ENCODE measurements around the gene GLIS2. TPM values are rescaled to one million over a fixed set of nuclear protein-coding genes. Genes with fewer than 3 reads are reported as not detected.

GLIS2 gene
- total and polyA plus RNA-seq, 10 of the 15 experiments (the other 5 are each of a cell fraction or from before 2014, with no cell fraction given), result 0.03 to 0.64 (median 0.18) TPM; not detected in 4

- TF ChIP-seq ZNF592 (IDR thresholded peaks at IDR 0.05), result no peak
- no peak for TF ChIP-seq POLR2AphosphoS2 (IDR thresholded peaks at IDR 0.05; ENCODE audit: low read depth, low read length)
- TF ChIP-seq BCL11A (IDR thresholded peaks at IDR 0.05; ENCODE audit: low read depth, low read length), result no peak
- no peak for TF ChIP-seq SIN3A (IDR thresholded peaks at IDR 0.05; ENCODE audit: low read depth, low read length)
- no peak for TF ChIP-seq TBL1XR1 (IDR thresholded peaks at IDR 0.05; ENCODE audit: low read depth, low read length)
Observed at GRCh38 chr16:4280625-4281024, 35.2 kb upstream of the GLIS2 start (continued).

DNA sequence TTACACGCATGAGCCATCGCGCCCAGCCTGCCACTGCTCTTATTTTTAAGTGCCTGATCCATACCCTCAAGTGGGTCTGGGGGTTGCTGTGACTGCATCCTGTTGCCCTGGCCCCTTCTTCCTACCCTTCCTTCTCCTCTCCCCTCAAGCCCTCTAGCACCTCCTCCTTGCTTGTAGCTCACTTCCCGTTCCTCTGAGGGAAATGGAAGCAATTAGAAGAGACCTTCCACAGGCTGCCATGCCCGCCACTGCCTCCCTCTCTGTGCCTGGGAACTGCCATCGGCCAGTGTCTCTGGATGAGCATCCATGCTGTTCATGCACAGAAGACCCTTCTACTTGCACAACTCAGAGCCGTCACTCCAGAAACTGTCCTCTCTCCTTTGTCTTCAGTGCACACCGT lies 32.4 kb upstream of the GLIS2 start:
- Histone ChIP-seq H3K79me2 (ENCODE audit: control insufficient read depth, insufficient read depth, low read length) (no peaks in the 10 kb centered on the region), H3K4me1 (ENCODE audit: control insufficient read depth, insufficient read depth, low read length) (peaks cover 3% of the 10 kb centered on the region; the same call in 1 of the 2 replicates), H3K4me3 (no peak overlapping the region), H2AFZ (ENCODE audit: control insufficient read depth, low read depth, low read length) (no peak overlapping the region), H3K27ac (ENCODE audit: control insufficient read depth, insufficient read depth) (no peak overlapping the region), H3K36me3 (ENCODE audit: control insufficient read depth in 2 of 2, insufficient read depth in 2 of 2, low read length in 1 of 2) (no peaks in the 10 kb centered on the region), H3K4me2 (ENCODE audit: control insufficient read depth, insufficient read depth) (no peak overlapping the region), H3K9me3 (replicated peaks; ENCODE audit: control insufficient read depth, insufficient read depth, low read length) (no peaks in the 10 kb centered on the region), H4K20me1 (ENCODE audit: control insufficient read depth, insufficient read depth) (no peaks in the 10 kb centered on the region), H3K27me3 (replicated peaks in 1 of 2; ENCODE audit: control insufficient read depth in 2 of 2, insufficient read depth in 2 of 2, low read length in 1 of 2) (no peaks in the 10 kb centered on the region; a peak in 1 of 4 replicates), H3K9ac (ENCODE audit: control insufficient read depth, insufficient read depth, low read length) (no peak overlapping the region)
- RAD21 ChIA-PET (ENCODE audit: unreplicated experiment), result no interaction called here
- 78% methylated on average over 8 of the region's 8 CpGs for WGBS (ENCODE audit: insufficient coverage, insufficient replicate concordance, low lambda C conversion rate, missing lambda C conversion rate)
- intact Hi-C loops (cut with micrococcal nuclease; ENCODE audit: unreplicated experiment) (no loop called here), in situ Hi-C loops (cut with MboI) (no loop called here)
- ATAC-seq (no peak), FAIRE-seq (no peak), DNase-seq (ENCODE audit: low read depth, low spot score) (no peak)
- SMC1A ChIA-PET (ENCODE audit: uncharacterized antibody, unreplicated experiment), result interaction anchor here (0.8 to 1.1 kb wide), 2 partner anchors 47 to 48 kb away, joined by 3 read pairs; no protein-coding TSS in a partner anchor
- no TSS peak for BruUV-seq (replicated peaks)
- POLR2A ChIA-PET, result no interaction called here
- TF ChIP-seq MTA3 (IDR thresholded peaks at IDR 0.05; ENCODE audit: borderline replicate concordance, low read length), result no peak
- TF ChIP-seq CTCF (IDR thresholded peaks at IDR 0.05 in 2 of 3, conservative IDR thresholded peaks at IDR 0.05 in 1 of 3; ENCODE audit: control insufficient read depth in 2 of 3, extremely low read depth in 1 of 3, insufficient read depth in 1 of 3, low read depth in 3 of 3, low read length in 3 of 3), result no peak
- no peak for TF ChIP-seq ATF7 (IDR thresholded peaks at IDR 0.05; ENCODE audit: low read depth)
- no peak for TF ChIP-seq EZH2 (IDR thresholded peaks at IDR 0.05; ENCODE audit: borderline replicate concordance, control insufficient read depth, low read depth, low read length)
- no peak for TF ChIP-seq ETV6 (conservative IDR thresholded peaks at IDR 0.05 in 1 of 2, IDR thresholded peaks at IDR 0.05 in 1 of 2; ENCODE audit: borderline replicate concordance in 1 of 2, low read depth in 1 of 2)
- no peak for TF ChIP-seq BHLHE40 (IDR thresholded peaks at IDR 0.05; ENCODE audit: borderline replicate concordance in 1 of 2, low read depth in 2 of 2, low read length in 1 of 2)
- no peak for TF ChIP-seq RELA (IDR thresholded peaks at IDR 0.05; ENCODE audit: borderline replicate concordance, partially characterized antibody)
- TF ChIP-seq RUNX3 (IDR thresholded peaks at IDR 0.05; ENCODE audit: low read length), result no peak
- TF ChIP-seq PAX8 (IDR thresholded peaks at IDR 0.05), result no peak
- TF ChIP-seq KLF5 (IDR thresholded peaks at IDR 0.05; ENCODE audit: partially characterized antibody), result no peak
- TF ChIP-seq POLR2A (IDR thresholded peaks at IDR 0.05; ENCODE audit: low read depth, low read length), result no peak
- CTCF ChIA-PET, result interaction anchor here (0.9 to 1.3 kb wide), 5 partner anchors 26 to 120 kb away, joined by 3 to 4 read pairs (median 4); no protein-coding TSS in a partner anchor
